GM10847 (cell line): ENCODE measurements around the gene POMZP3.

Experiments used
- POLR2A ChIP-seq: IDR thresholded peaks from 2 replicates; pipeline ENCODE4 v1.6.1; 2011; ENCODE audit not compliant: insufficient read length; ENCODE audit errors: extremely low read depth

Gene POMZP3

DNA sequence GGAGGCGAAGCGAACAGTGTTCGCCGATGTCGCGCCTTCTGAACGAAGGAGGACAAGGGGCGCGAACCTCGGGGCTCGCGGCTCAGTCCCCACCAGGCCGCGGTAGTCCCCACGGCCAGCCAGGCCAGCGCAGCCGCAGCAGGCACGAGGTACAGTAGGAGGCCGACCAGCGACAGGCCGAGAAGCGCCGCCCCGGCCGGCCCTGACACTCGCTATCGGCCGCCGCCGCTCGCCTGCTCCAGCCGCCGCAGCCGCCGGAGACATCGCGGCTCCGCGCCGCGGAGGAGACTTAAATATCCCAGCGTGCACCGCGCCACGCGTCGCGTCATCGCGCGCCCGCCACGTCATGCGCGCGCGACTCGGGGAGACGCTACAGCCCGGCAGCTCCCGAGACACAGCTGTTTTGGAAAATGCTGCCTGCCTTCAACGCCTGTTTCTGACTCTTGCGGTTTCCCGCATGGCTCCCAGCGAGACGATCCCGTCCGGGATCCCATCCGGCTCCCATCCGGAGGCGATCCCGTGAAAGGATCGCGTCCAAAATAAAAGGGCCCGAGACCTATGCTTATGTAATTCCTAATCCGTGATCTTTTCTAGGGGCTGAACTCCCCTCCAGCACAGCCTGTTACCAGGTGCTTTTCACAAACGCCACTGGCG is at the start of gene POMZP3:
POMZP3 (minus strand) TSS at position 291 of the 654 bp plus-strand sequence. CDS start 1,215 bp downstream, outside the sequence.
- peak; percentile 21 for TF ChIP-seq POLR2A
